Measurements from ENCODE around the gene ZNF436. TPM values are rescaled to one million over a fixed set of nuclear protein-coding genes. Genes with fewer than 3 reads are reported as not detected.
"Not testable (repeated sequence)": the region's sequence is repeated elsewhere in the genome, so short reads cannot be mapped to it uniquely, and the experiment has no call there.

The ZNF436 gene
- total RNA-seq, 1 experiment from 2014 or later = 5.9 TPM

GRCh38 chr1:23330846-23331245 is 38.8 kb downstream of the ZNF436 start:
- DNase-seq (ENCODE audit: extremely low read depth, low read depth) = no peak

- no peak for DNase-seq (ENCODE audit: extremely low read depth, low read depth)
Measured at GRCh38 chr1:23325393-23325792, 44.2 kb downstream of the ZNF436 start.

GRCh38 chr1:23322770-23323169 is 46.9 kb downstream of the ZNF436 start:
- no peak for DNase-seq (ENCODE audit: extremely low read depth, low read depth)

DNA sequence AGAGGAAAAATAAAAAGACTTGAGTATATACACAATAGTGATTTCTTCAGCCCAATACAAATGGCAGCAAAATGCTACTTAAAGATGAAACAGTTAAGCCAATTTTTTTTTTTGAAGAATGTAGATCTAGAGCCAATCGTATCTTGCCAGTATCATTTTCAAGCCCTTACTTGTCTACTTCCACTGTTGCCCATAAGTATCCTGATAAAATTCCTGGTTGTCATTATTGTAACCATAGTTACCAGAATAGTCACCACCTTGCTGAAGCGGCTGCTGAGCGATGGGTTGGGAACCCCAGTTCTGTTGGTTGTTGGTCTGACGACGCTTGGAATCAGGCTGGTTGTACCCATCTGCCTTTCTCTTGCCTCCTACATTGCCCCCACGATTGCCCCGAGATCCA is 59.4 kb downstream of the ZNF436 start:
- not testable (repeated sequence) for DNase-seq (ENCODE audit: extremely low read depth, low read depth)

Other genes starting within 250 kb of the ZNF436 start
- 8.8 and 11.7 TPM in 2 replicates for gene LUZP1, start 201.0 kb downstream of the ZNF436 start, total RNA-seq (2014; rRNA removed; shearing (Covaris generic))
- gene HTR1D, start 152.3 kb downstream of the ZNF436 start, total RNA-seq (2014; rRNA removed; shearing (Covaris generic)) = 3.6 and 3.7 TPM in 2 replicates
- 115 and 128 TPM in 2 replicates for gene HNRNPR, start 25.6 kb downstream of the ZNF436 start, total RNA-seq (2014; rRNA removed; shearing (Covaris generic))
- 0.20 and 0.27 TPM in 2 replicates for gene TCEA3, start 54.9 kb upstream of the ZNF436 start, total RNA-seq (2014; rRNA removed; shearing (Covaris generic))
- 6.8 and 8.3 TPM in 2 replicates for gene ASAP3, start 114.3 kb upstream of the ZNF436 start, total RNA-seq (2014; rRNA removed; shearing (Covaris generic))
- gene E2F2, start 161.4 kb upstream of the ZNF436 start, total RNA-seq (2014; rRNA removed; shearing (Covaris generic)) = 3.4 and 3.9 TPM in 2 replicates
- gene ID3, start 189.7 kb upstream of the ZNF436 start, total RNA-seq (2014; rRNA removed; shearing (Covaris generic)) = 53.6 and 68.8 TPM in 2 replicates